CD4-positive, alpha-beta T cell (primary cell): ENCODE results near the gene COL5A1. TPM values are rescaled to one million over a fixed set of nuclear protein-coding genes. Genes with fewer than 3 reads are reported as not detected.

Experiments used
- ATAC-seq: fragments of 200-7000 bp; cut with Tn5 transposase; one replicate; pipeline ENCODE4 v1.10.0; 2022; ENCODE audit warnings: mild to moderate bottlenecking; ENCODE audit not compliant: poor library complexity
- CTCF ChIA-PET: fragments of 350-600 bp; sonication (Branson Sonifier 250); formaldehyde crosslinking; loops from one replicate; lab custom pipeline; 2021; ENCODE audit warnings: antibody characterized with exemption, inconsistent platforms; lab: Charles Lee
- POLR2A ChIA-PET: fragments of 350-600 bp; sonication (Branson Sonifier 250); formaldehyde crosslinking; loops from one replicate; lab custom pipeline; 2021; ENCODE audit warnings: antibody characterized with exemption, inconsistent platforms; lab: Charles Lee
- DNase-seq, 14 experiments: peaks; one replicate each; pipeline ENCODE4 v3.0.0-alpha.2; 2013 to 2020; ENCODE audit warnings: mixed read lengths in 2 of 14
- H3K27ac ChIP-seq, 2 donors: one replicate each; pipeline versions ENCODE4 v1.5.1 to v1.7.0; 2013; ENCODE audit warnings: low read length in 2 of 2, low read depth in 1 of 2, mild to moderate bottlenecking in 1 of 2
- H3K27me3 ChIP-seq, 2 experiments: 1 replicate in 1 of 2; 2 replicates in 1 of 2; pipeline versions ENCODE4 v1.6.1 to v1.7.0; 2013; ENCODE audit warnings: low read length in 2 of 2, control low read depth in 1 of 2, mild to moderate bottlenecking in 1 of 2, moderate library complexity in 1 of 2; ENCODE audit not compliant: insufficient read depth in 2 of 2, control insufficient read depth in 1 of 2
- H3K36me3 ChIP-seq: one replicate; pipeline ENCODE4 v1.6.1; 2013; ENCODE audit warnings: low read length, control low read depth; ENCODE audit not compliant: insufficient read depth
- H3K4me1 ChIP-seq: one replicate; pipeline ENCODE4 v1.6.1; 2013; ENCODE audit warnings: low read length, control low read depth; ENCODE audit not compliant: insufficient read depth
- H3K4me3 ChIP-seq: one replicate; pipeline ENCODE4 v1.5.1; 2013; ENCODE audit warnings: mild to moderate bottlenecking, low read length, moderate library complexity
- H3K9me3 ChIP-seq, 2 experiments: 1 replicate in 1 of 2; 2 replicates in 1 of 2; pipeline versions ENCODE4 v1.6.1 to v1.7.0; 2013; ENCODE audit warnings: low read length in 2 of 2, mild to moderate bottlenecking in 2 of 2, control low read depth in 1 of 2, moderate library complexity in 1 of 2; ENCODE audit not compliant: control insufficient read depth in 1 of 2, insufficient read depth in 1 of 2
- H3K27ac Mint-ChIP-seq: one replicate; pipeline ENCODE4 v1.8.0; 2020; ENCODE audit warnings: mixed read lengths
- H3K27me3 Mint-ChIP-seq: one replicate; pipeline ENCODE4 v1.8.0; 2021; ENCODE audit warnings: mixed read lengths
- H3K36me3 Mint-ChIP-seq: one replicate; pipeline ENCODE4 v1.8.0; 2021; ENCODE audit warnings: low read depth, mixed read lengths
- H3K4me1 Mint-ChIP-seq: one replicate; pipeline ENCODE4 v1.8.0; 2021; ENCODE audit warnings: low read depth, mixed read lengths
- H3K4me3 Mint-ChIP-seq: one replicate; pipeline ENCODE4 v1.8.0; 2020; ENCODE audit warnings: mild to moderate bottlenecking, mixed read lengths
- H3K9me3 Mint-ChIP-seq: one replicate; pipeline ENCODE4 v1.8.0; 2020; ENCODE audit warnings: mixed read lengths
- intact Hi-C, 2 experiments: fragments of 100-400 bp; cut with DNase I in 1 of 2; cut with micrococcal nuclease in 1 of 2; formaldehyde crosslinking; loops; one replicate each; pipeline versions ENCODE4 v1.15.1 to v1.9.0; 2023 to 2025; cut with DNase I, micrococcal nuclease
- total RNA-seq, 174 experiments: library from RNA in 2 of 174; stranded (reverse) in 2 of 174; gene quantifications; one replicate each; pipeline ENCODE4 v1.2.3 and lab custom pipeline; 2021 to 2026
- TF ChIP-seq, protein P1 (sequence below): fragments of 200-600 bp; IDR thresholded peaks from one replicate; pipeline ENCODE4 v1.8.0; 2022; ENCODE audit warnings: antibody characterized with exemption, mild to moderate bottlenecking

COL5A1 gene
- total RNA-seq, 2 experiments from 2014 or later: 0.41 to 0.50 TPM

- H3K36me3 ChIP-seq: no peaks in the 10 kb centered on the region
- Mint-ChIP-seq H3K36me3 (no peaks in the 10 kb centered on the region), H3K4me1 (no peaks in the 10 kb centered on the region), H3K4me3 (no peak overlapping the region), H3K27ac (no peak overlapping the region), H3K27me3 (peaks cover 3% of the 10 kb centered on the region), H3K9me3 (peaks cover 3% of the 10 kb centered on the region)
- intact Hi-C loops: no loop called here
- no peaks in the 10 kb centered on the region for H3K4me1 ChIP-seq
- DNase-seq (no peak), ATAC-seq (no peak)
- TF ChIP-seq, protein P1, sequence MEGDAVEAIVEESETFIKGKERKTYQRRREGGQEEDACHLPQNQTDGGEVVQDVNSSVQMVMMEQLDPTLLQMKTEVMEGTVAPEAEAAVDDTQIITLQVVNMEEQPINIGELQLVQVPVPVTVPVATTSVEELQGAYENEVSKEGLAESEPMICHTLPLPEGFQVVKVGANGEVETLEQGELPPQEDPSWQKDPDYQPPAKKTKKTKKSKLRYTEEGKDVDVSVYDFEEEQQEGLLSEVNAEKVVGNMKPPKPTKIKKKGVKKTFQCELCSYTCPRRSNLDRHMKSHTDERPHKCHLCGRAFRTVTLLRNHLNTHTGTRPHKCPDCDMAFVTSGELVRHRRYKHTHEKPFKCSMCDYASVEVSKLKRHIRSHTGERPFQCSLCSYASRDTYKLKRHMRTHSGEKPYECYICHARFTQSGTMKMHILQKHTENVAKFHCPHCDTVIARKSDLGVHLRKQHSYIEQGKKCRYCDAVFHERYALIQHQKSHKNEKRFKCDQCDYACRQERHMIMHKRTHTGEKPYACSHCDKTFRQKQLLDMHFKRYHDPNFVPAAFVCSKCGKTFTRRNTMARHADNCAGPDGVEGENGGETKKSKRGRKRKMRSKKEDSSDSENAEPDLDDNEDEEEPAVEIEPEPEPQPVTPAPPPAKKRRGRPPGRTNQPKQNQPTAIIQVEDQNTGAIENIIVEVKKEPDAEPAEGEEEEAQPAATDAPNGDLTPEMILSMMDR: no peak
- H3K9me3 ChIP-seq: peaks cover 11 to 25% of the 10 kb centered on the region in 2 experiments
- POLR2A ChIA-PET: no interaction called here
- CTCF ChIA-PET: no interaction called here
- no peaks in the 10 kb centered on the region for H3K27me3 ChIP-seq
- H3K27ac ChIP-seq: no peak overlapping the region
- no peak overlapping the region for H3K4me3 ChIP-seq
These were observed 21.5 kb downstream of the COL5A1 start for GRCh38 chr9:134663084-134663483.

GRCh38 chr9:134663753-134664415 is 22.3 kb downstream of the COL5A1 start:
- ChIA-PET CTCF (no interaction called here), POLR2A (no interaction called here)
- TF ChIP-seq, protein P1: no peak
- no peaks in the 10 kb centered on the region for H3K4me1 Mint-ChIP-seq
- Histone ChIP-seq H3K36me3 (no peaks in the 10 kb centered on the region), H3K4me1 (no peaks in the 10 kb centered on the region), H3K9me3 (peaks cover 11 to 25% of the 10 kb centered on the region in 2 experiments), H3K27ac (no peak overlapping the region), H3K27me3 (no peaks in the 10 kb centered on the region), H3K4me3 (no peak overlapping the region)
- peaks cover 8% of the 10 kb centered on the region for H3K27me3 Mint-ChIP-seq
- H3K36me3 Mint-ChIP-seq: no peaks in the 10 kb centered on the region
- DNase-seq (no peak), ATAC-seq (no peak)
- H3K4me3 Mint-ChIP-seq: no peak overlapping the region
- intact Hi-C loops: no loop called here
- no peak overlapping the region for H3K27ac Mint-ChIP-seq
- peaks cover 3% of the 10 kb centered on the region for H3K9me3 Mint-ChIP-seq

DNA sequence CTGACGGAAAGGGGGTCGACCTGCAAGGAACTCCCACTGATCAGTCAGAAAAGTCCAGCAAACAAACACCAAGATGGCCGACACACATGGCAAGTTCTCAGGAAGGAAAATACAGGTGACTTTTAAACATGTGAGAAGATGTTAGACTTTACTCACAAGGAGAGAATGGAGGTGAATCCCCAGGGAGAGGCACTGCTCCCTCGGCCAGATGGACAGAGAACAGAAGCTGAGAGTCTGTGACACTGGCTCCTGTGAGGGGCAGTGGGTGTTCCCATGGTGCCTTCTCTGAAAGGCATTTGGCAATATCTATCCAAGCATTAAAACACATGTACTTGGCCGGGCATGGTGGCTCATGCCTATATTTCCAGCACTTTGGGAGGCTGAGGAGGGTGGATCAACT is 22.8 kb downstream of the COL5A1 start:
- CTCF ChIA-PET: no interaction called here
- no peak overlapping the region for H3K27ac Mint-ChIP-seq

More for the DNA sequence above, 22.8 kb downstream of the COL5A1 start:
- Mint-ChIP-seq H3K27me3 (peaks cover 11% of the 10 kb centered on the region), H3K4me3 (no peak overlapping the region), H3K4me1 (no peaks in the 10 kb centered on the region), H3K9me3 (peaks cover 3% of the 10 kb centered on the region), H3K36me3 (no peaks in the 10 kb centered on the region)
- TF ChIP-seq, protein P1: no peak
- Histone ChIP-seq H3K9me3 (peaks cover 11 to 24% of the 10 kb centered on the region in 2 experiments), H3K27me3 (no peaks in the 10 kb centered on the region), H3K36me3 (no peaks in the 10 kb centered on the region), H3K27ac (no peak overlapping the region), H3K4me1 (no peaks in the 10 kb centered on the region), H3K4me3 (no peak overlapping the region)
- DNase-seq (no peak), ATAC-seq (no peak)
- intact Hi-C loops: no loop called here
- POLR2A ChIA-PET: no interaction called here
